ENCODE data around the gene ZNF37A.
"Not testable (repeated sequence)": the region's sequence is repeated elsewhere in the genome, so short reads cannot be mapped to it uniquely, and the experiment has no call there.

The ZNF37A gene

DNA sequence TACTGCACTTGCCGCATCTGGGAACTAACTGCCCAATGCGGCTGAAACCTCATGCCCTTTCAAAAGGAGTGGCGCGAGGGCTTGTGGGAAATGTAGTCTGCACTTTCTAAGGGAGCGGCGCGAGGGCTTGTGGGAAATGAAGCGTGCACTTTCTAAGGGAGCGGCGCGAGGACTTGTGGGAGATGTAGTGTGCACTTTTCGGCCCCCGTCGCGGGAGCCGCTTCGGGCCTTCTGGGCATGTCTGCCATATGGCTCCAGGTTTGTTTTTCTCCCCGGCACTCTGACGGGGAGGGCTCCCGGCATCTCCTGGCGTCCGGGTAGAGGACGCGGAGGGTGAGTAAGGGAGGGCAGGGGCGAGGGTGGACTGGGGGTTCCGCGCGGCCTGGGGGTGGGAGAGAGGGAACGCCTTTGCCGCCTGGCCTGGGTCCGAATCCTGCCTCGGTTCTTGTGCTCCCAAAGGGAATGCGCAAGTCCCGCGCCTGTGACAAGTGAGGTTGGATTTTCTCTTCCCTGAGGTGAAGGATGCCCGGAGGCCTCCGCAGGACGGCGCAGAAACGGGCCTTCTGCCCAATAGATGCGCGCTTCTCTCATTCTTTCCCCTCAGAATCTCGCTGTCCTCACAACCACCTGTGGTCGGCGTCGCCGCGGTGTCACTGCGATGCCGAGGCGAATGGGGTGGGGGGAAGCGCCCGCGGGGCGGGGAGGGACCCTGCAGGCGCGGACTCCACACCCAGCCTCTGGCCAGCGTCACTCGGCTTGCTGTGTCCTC, at the start of gene ZNF37A:
TSS of gene ZNF37A (plus strand) at position 180 of the 769 bp plus-strand sequence. CDS start 2,281 bp downstream, outside the sequence.
- FAIRE-seq (peak; percentile 20), DNase-seq (ENCODE audit: insufficient read length, low spot score) (peak; percentile 87)

DNA sequence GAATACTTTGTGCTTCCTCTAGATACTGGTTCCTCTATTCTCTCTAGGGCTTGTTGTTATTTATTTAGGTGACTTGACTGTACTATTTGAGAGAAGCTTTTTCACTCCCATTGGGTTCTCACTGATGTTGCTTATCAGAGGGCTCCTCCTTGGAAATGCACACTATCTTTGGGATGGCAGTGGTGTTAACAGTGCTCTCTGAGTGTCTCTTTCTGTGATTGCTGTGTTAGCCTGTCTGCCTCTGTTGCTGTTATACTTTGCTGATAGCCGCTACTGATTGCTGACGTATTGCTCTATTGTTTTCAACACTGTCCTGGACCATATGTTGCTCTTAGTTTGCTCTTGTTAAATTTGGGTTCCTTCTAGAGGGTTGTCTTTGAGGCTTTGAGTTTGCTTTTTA, 49.0 kb upstream of the ZNF37A start:
- FAIRE-seq = no peak
- no peak for DNase-seq (ENCODE audit: insufficient read length, low spot score)

DNA sequence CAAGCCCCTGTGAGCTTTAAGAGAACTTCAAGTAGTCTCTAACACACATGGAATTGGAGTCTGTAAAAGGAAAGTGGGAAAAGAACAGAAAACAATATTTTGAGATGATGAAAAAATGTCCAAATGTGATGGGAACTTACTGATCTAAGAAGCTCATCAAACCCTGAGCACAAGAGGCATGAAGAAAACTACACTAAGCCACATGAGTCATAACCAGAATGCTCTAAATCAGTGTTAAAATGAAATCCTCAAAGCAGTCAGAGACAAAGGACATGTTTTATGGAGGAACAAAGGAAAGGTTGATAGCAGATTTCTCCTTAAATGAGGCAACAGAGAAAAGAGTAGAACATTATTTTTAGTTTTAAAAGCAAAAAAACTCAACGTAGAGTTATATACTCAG, 46.5 kb upstream of the ZNF37A start:
- DNase-seq (ENCODE audit: insufficient read length, low spot score) (no peak), FAIRE-seq (no peak)

DNA sequence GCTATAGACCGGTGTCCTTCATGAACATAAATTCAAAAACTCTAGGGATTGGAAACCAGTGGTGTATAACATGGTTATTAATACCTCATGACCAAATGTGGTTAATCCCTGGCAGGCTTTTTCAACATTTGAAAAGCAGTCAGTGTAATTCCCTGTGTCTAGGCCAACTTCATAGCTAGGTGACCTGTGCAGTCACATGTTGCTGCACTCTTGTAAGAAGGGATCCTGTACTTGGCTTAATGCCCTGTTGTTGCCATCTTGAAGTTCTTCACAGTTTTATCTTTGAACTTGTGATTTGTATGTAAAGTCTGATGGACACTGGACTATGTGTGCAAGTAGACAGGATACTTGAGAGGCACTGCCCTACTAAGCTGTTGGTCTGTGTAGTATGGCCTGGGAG, 43.9 kb upstream of the ZNF37A start:
- DNase-seq (ENCODE audit: insufficient read length, low spot score) = no peak
- peak; percentile 54 for FAIRE-seq

DNA sequence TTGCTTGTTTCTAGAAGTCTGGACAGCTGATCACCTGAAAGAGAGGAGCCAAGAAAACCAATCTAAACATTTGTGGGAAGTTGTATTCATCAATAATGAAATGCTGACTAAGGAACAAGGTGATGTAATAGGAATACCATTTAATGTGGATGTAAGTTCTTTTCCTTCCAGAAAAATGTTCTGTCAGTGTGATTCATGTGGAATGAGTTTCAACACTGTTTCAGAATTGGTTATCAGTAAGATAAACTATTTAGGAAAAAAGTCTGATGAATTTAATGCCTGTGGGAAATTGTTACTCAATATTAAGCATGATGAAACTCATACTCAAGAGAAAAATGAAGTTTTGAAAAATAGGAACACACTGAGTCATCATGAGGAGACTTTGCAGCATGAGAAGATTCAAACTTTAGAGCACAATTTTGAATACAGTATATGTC, 39.8 kb upstream of the ZNF37A start:
- FAIRE-seq (peak; percentile 36), DNase-seq (ENCODE audit: insufficient read length, low spot score) (no peak)

DNA sequence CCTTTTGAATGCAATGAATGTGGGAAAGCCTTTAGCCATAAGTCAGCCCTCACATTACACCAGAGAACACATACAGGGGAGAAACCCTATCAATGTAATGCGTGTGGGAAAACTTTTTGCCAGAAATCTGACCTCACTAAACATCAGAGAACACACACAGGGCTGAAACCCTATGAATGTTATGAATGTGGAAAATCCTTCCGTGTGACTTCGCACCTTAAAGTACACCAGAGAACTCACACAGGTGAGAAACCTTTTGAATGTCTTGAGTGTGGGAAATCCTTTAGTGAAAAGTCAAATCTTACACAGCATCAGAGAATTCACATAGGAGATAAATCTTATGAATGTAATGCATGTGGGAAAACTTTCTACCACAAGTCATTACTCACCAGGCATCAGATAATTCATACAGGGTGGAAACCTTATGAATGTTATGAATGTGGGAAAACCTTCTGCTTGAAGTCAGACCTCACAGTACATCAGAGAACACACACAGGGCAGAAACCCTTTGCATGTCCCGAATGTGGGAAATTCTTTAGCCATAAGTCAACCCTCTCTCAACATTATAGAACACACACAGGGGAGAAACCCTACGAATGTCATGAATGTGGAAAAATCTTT, 38.8 kb upstream of the ZNF37A start:
- not testable (repeated sequence) for DNase-seq (ENCODE audit: insufficient read length, low spot score)
- FAIRE-seq = peak; percentile 89

DNA sequence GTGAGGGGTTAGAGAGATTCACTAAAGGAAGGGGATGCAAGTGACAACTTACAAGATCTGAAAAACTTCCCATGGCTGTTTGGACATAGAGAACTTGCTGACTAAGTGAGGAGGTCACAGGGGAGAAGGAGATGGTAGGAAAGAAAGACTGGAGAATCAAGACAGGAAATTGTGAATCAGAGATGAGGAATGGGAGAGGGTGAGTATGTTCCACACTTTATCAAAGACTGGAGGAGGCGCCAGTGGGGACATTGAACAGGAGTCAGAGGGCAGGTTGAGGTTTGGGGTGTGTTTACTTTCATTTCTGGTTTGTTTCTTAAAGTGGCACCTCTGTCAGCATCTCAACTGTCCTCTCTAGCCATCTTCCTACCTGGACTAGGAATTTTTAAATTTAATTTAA, 24.5 kb upstream of the ZNF37A start:
- peak; percentile 9 for DNase-seq (ENCODE audit: insufficient read length, low spot score)
- not testable (repeated sequence) for FAIRE-seq

DNA sequence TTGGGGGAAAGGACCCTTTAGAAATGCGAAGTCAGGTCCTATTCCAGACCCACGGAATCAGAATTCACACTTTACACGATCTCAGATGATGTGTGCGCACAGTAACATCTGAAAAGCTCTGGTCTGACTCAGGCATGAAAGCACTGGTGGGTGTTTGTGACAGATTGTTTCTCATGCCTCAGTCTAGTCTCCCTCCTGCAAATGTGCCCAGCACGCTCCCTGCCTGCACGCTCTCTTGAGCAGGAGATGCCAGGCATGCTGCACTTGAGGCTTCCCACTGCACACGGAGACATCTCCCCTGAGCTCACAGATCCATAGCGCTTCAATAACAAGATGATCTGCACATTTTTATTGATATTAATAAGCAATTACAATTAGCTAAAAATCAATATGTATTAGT, 23.6 kb upstream of the ZNF37A start:
- DNase-seq (ENCODE audit: insufficient read length, low spot score) (no peak), FAIRE-seq (no peak)

DNA sequence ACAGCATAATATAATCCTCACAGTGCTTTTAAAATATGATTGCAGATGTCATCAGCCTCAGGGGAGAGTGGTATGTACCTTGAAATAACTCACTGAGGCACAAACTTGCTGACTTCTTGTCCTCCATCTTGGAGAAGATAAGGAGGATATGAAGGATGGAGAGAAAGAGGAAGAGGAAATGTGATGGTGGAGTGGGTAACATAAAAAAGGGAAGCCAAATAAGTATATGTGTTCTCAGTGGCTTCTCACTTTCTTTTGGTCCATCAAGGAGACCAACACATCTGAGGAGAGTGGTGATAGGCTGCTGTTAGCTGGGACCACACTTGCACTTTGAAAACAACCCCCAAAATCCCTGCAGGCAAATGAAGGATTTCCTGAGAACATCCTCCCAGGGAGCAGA, 21.6 kb upstream of the ZNF37A start:
- no peak for DNase-seq (ENCODE audit: insufficient read length, low spot score)
- FAIRE-seq = no peak

DNA sequence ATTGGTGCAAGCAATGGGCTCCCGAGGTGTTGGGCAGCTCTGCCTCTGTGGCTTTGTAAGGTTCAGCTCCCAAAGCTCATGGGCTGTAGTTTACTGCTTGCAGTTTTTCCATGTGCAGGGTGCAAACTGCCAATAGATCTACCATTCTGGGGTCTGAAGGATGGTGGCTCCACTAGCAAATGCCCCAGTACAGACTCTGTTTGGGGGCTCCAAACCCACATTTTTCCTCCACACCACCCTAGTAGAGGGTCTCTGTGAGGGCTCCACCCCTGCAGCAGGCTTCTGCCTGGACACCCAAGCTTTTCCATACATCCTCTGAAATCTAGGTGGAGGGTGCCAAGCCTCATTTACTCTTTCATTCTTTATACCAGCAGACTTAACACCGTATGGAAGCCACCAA, 17.4 kb upstream of the ZNF37A start:
- FAIRE-seq (peak; percentile 51), DNase-seq (ENCODE audit: insufficient read length, low spot score) (no peak)

DNA sequence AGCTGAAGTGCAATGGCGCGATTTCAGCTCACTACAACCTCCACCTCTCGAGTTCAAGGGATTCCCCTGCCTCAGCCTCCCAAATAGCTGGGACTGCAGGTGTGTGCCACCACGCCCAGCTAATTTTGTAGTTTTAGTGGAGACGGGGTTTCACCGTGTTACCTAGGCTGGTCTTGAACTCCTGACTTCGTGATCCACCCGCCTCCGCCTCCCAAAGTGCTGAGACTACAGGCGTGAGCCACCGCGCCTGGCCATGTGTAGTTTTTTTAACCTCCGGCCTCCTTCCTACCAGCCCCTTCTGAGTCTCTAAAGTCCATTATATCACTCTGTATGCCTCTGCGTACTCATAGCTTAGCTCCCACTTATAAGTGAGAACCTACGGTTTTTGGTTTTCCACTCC, 819 bp upstream of the ZNF37A start:
- not testable (repeated sequence) for DNase-seq (ENCODE audit: insufficient read length, low spot score); FAIRE-seq

DNA sequence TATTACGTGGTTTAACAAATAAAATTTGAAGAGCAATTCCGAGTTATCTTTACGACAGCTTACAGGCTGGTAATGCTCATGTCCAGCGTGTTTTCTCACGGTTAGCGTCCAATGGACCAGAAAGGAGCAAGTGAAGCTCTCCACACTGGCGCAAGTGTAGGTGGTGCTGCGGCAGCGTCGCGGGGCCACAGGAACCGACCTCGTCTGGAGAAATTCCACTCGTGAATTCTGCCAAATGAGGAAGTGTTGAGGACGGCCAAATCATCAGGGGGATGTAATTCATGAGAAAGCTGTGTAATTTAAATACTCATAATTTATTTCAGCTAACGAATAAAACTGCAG, 350 bp upstream of the ZNF37A start:
- FAIRE-seq = no peak
- no peak for DNase-seq (ENCODE audit: insufficient read length, low spot score)

DNA sequence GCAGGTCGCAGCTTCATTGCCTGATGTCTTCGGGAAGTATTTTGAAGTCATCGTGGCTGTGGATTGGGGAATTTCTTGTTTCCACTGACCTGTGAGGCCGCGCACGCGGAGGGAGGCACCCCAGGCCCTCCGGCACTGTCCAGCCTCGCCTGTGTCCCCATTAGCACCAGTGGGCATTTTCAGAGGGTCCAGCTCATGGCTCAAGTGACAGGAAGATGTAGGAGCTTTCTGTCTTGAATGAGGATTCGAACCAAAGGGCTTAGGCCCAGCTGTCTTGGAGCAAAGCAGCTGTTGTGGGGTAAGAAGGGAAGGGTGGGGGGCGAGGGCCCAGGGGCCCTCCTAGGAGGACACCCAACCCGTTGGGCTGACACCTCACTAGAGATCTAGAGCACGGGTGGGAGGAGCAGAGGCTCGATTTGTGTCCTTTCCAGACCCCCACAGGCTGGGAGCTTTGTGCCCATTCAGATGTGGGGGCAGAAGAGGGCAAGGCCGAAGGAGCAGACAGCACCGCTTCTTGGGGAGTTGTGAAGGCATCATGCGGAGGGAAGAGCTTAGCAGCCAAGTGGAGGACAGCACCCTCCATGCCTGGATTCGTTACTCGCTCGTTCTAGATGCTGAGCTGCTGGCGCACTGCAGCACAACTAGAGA, 914 bp downstream of the ZNF37A start:
- FAIRE-seq (peak; percentile 51), DNase-seq (ENCODE audit: insufficient read length, low spot score) (peak; percentile 2)

DNA sequence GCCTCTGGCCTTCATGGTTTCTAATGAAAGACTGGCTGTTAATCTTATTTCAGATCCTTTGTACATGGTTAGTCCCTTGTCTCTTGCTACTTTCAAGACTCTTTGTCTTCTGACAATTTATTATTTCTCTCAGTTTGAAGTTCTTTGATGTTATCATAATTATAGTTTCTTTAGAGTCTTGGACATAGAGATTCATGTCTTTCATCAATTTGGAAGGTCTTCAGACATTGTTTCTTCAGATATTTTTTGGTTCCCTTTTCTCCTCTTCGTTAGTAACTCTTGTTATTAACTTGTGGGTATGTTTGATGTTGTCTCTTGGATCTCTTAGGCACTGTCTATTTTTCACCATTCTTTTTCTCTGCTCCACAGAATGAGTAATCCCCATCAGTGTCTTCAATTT, 8.7 kb downstream of the ZNF37A start:
- DNase-seq (ENCODE audit: insufficient read length, low spot score) = no peak
- FAIRE-seq = no peak

DNA sequence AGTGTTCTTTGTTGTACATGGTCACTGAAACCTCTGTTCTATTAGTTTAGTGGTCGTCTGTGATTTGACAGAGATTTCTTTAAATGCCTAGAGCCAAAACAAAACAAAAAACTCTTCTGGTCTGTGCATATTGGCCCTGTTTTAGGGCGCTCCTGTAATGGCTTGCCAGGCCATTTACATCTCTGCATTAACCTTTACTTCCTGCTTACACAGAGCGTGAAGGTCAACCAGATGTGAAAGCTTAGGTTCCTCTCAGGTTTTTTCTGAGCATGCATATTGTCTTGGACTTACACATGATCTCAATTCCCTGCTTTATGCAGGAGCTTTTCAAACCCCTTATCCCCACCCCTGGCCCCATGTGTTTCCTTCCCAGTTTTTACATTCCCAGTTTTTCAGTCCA, 9.6 kb downstream of the ZNF37A start:
- FAIRE-seq (no peak), DNase-seq (ENCODE audit: insufficient read length, low spot score) (no peak)

DNA sequence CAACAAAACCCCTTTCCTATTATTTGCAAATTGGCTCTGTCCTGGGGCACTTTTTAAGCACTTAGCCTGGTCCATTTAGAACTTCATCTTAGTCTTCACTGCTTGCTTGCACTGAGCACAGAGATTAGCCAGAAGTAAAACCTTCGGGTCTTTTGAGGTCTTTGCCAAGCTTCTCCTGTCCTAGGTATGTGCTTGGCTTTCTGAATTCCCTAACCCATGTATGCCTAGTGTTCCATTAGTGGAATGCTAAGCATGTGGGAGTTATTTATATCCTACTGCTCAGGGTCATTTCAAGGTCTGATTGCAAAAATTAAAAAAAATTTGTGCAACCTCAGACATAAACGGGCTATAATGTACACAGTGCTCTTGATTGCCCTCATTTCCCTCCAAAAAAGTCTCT, 18.0 kb downstream of the ZNF37A start:
- DNase-seq (ENCODE audit: insufficient read length, low spot score) (no peak), FAIRE-seq (no peak)

DNA sequence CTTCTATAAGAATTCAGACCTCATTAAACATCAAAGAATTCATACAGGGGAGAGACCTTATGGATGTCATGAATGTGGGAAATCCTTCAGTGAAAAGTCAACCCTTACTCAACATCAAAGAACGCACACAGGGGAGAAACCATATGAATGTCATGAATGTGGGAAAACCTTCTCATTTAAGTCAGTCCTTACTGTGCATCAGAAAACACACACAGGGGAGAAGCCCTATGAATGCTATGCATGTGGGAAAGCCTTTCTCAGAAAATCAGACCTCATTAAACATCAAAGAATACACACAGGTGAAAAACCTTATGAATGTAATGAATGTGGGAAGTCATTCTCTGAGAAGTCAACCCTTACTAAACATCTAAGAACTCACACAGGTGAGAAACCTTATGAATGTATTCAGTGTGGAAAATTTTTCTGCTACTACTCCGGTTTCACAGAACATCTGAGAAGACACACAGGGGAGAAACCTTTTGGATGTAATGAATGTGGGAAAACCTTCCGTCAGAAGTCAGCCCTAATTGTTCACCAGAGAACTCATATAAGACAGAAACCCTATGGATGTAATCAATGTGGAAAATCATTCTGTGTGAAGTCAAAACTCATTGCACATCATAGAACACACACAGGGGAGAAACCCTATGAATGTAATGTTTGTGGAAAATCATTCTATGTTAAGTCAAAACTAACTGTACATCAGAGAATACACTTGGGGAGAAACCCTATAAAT, 24.1 kb downstream of the ZNF37A start:
- peak; percentile 40 for FAIRE-seq

DNA sequence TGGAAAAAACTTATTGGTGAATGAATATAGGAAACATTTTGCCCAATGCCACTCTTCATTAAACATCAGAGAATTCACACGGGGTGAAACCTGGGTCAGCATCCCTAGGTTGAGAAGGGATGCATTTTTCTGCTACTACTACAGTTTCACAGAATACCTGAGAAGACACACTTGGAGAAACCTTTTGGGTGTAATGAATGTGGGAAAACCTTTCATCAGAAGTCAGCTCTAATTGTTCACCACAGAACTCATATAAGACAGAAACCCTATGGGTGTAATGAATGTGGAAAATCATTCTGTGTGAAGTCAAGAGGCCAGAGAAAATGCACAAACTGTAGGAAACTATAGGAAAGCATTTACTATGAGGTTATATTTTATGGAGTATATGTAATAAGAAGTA, 24.9 kb downstream of the ZNF37A start:
- DNase-seq (ENCODE audit: insufficient read length, low spot score) (no peak), FAIRE-seq (no peak)

More for the DNA sequence above, 24.1 kb downstream of the ZNF37A start:
- no peak for DNase-seq (ENCODE audit: insufficient read length, low spot score)

DNA sequence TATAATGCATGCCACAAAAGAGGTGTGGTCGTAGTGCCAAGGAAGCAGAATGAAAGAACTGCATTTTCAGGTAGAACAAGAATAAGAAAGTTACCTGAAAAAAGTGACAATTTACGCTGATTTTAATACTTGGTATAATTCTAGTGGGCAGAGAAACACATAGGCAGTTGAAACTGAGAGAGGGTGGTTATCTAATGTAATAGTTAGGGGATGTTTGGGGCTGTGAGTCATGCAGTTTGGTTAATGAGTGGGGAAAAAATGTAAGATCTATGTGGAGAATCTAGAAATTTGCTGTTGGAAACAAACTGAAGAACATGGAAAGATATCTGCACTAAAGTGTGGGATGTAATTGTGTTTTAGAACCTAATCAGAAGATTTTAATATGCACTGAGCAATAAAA, 33.7 kb downstream of the ZNF37A start:
- FAIRE-seq (no peak), DNase-seq (ENCODE audit: insufficient read length, low spot score) (no peak)

DNA sequence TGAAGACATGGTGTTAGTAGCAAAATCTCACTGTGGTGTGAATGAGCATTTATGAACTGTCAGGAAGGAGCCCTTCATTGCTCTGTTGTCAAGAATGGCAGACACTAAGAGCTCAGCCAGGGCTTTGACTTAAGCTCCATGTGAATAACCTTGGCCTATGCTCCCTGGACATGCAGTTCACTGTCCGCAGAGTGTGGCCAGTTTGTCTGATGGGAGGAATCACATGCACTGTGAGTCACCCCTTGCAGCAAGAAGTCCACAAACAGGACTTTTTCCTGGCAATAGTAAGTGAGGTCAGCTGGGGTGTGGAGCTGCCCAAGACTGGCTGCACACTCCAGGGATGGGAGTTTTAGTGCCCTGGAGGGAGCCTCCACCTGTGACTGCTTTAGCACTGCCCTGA, 49.5 kb downstream of the ZNF37A start:
- DNase-seq (ENCODE audit: insufficient read length, low spot score) (no peak), FAIRE-seq (peak; percentile 49)

All from HTR-8/SVneo (cell line).